K562 (cell line): Measurements from ENCODE around the gene LMAN1L. TPM values are rescaled to one million over a fixed set of nuclear protein-coding genes. Genes with fewer than 3 reads are reported as not detected.

Experiments used
- ASH1L ChIP-seq: fragments of 450-650 bp; IDR thresholded peaks from 2 replicates; pipeline ENCODE4 v1.6.1; 2018; ENCODE audit warnings: borderline replicate concordance, mild to moderate bottlenecking, low read depth; ENCODE audit not compliant: partially characterized antibody
- ATF7 ChIP-seq: fragments of 450-650 bp; IDR thresholded peaks from 2 replicates; pipeline ENCODE4 v1.7.1; 2014; ENCODE audit warnings: mild to moderate bottlenecking, moderate library complexity
- C11orf30 ChIP-seq: fragments of 450-650 bp; IDR thresholded peaks from 2 replicates; pipeline ENCODE4 v1.6.1; 2016; ENCODE audit warnings: low read depth, mild to moderate bottlenecking
- ELF2 ChIP-seq: fragments of 250-450 bp; sonication (Bioruptor Pico); IDR thresholded peaks from 2 replicates; pipeline ENCODE4 v1.5.0; 2021; ENCODE audit warnings: mild to moderate bottlenecking
- FOS ChIP-seq: IDR thresholded peaks from 3 replicates; pipeline ENCODE4 v1.6.1; 2011; ENCODE audit not compliant: insufficient read length; ENCODE audit errors: extremely low read depth
- FOXK2 ChIP-seq, 2 experiments: fragments of 450-650 bp; IDR thresholded peaks in 1 of 2; conservative IDR thresholded peaks in 1 of 2; 2 replicates each; pipeline ENCODE4 v1.6.1; 2016; ENCODE audit warnings: low read depth in 2 of 2, mild to moderate bottlenecking in 1 of 2
- KLF6 ChIP-seq: fragments of 250-450 bp; sonication (Bioruptor Pico); IDR thresholded peaks from 2 replicates; pipeline ENCODE4 v1.4.0; 2020; ENCODE audit warnings: mild to moderate bottlenecking, moderate library complexity, borderline replicate concordance
- MBD1 ChIP-seq: fragments of 250-450 bp; sonication (Bioruptor Pico); IDR thresholded peaks from 2 replicates; pipeline ENCODE4 v1.8.0; 2022; ENCODE audit warnings: inconsistent platforms
- MTA1 ChIP-seq: fragments of 450-650 bp; IDR thresholded peaks from 2 replicates; pipeline ENCODE4 v1.6.1; 2017; ENCODE audit warnings: borderline replicate concordance
- MTF1 ChIP-seq: fragments of 250-450 bp; sonication (Bioruptor Pico); IDR thresholded peaks from 2 replicates; pipeline ENCODE4 v1.9.0; 2021; ENCODE audit warnings: moderate library complexity, mild to moderate bottlenecking, inconsistent platforms, borderline replicate concordance
- NKRF ChIP-seq: fragments of 450-650 bp; IDR thresholded peaks from 2 replicates; pipeline ENCODE4 v1.6.1; 2016; ENCODE audit warnings: borderline replicate concordance
- PBX2 ChIP-seq, 2 experiments: IDR thresholded peaks in 1 of 2; conservative IDR thresholded peaks in 1 of 2; 2 replicates each; pipeline ENCODE4 v1.6.1; 2016; ENCODE audit warnings: low read depth in 2 of 2, mild to moderate bottlenecking in 1 of 2, missing compliant biosample characterization in 1 of 2, missing genetic modification characterization in 1 of 2, moderate library complexity in 1 of 2
- PRDM10 ChIP-seq: fragments of 450-650 bp; IDR thresholded peaks from 2 replicates; pipeline ENCODE4 v1.6.1; 2018; ENCODE audit not compliant: partially characterized antibody
- PTTG1 ChIP-seq: fragments of 450-650 bp; IDR thresholded peaks from 2 replicates; pipeline ENCODE4 v1.6.1; 2016; ENCODE audit warnings: low read depth, mild to moderate bottlenecking, missing genetic modification characterization, missing compliant biosample characterization
- RNF2 ChIP-seq: sonication (generic); IDR thresholded peaks from 2 replicates; pipeline ENCODE4 v1.6.1; 2016
- SMARCC2 ChIP-seq: fragments of 450-650 bp; IDR thresholded peaks from 2 replicates; pipeline ENCODE4 v1.6.1; 2017; ENCODE audit warnings: antibody characterized with exemption, moderate library complexity, mild to moderate bottlenecking, low read depth
- polyA plus RNA-seq, 8 experiments: library from polyadenylated mRNA; depleted of rRNA in 4 of 8; stranded (reverse) in 5 of 8; unstranded in 3 of 8; fragments of >200 nt; fragmentation: Nextera tagmentation in 2 of 8; fragmentation: Illumina TruSeq in 1 of 8; extraction: Ambion mirVana in 2 of 8; extraction: Trizol in 1 of 8; gene quantifications; 2 replicates each; pipeline versions ENCODE4 v1.2.1 to v1.2.3, GENCODE V29; 2011 to 2014; ENCODE audit warnings: inconsistent platforms in 1 of 8, missing spikeins in 1 of 8
- total RNA-seq, 7 experiments: library from RNA; depleted of rRNA in 6 of 7; stranded (reverse); fragments of >200 nt in 6 of 7; fragmentation: Illumina TruSeq in 2 of 7; extraction: Trizol in 2 of 7; gene quantifications; 2 replicates each; pipeline versions ENCODE4 v1.2.1 to v1.2.3, GENCODE V29; 2011 to 2021; ENCODE audit warnings: low replicate concordance in 1 of 7

Gene LMAN1L
- total and polyA plus RNA-seq, 9 of the 15 experiments (the other 6 are each of a cell fraction or from before 2014, with no cell fraction given) = not detected

- TF ChIP-seq PBX2 (CRISPR knock-in tag; IDR thresholded peaks at IDR 0.05; ENCODE audit: low read depth) = peak; percentile 90
- peak; percentile 98 for TF ChIP-seq PBX2 (tag; conservative IDR thresholded peaks at IDR 0.05; ENCODE audit: low read depth)
- peak; percentile 81 for TF ChIP-seq ASH1L
- no peak for TF ChIP-seq MBD1 (CRISPR knock-in tag)
- no peak for TF ChIP-seq MTF1
- TF ChIP-seq FOS = peak; percentile 85
- no peak for TF ChIP-seq MTA1
- TF ChIP-seq ATF7 = peak; percentile 92
- TF ChIP-seq C11orf30 = peak; percentile 67; the same call in 1 of the 2 replicates
- no peak for TF ChIP-seq SMARCC2
- 0 out of 4 replicates have a peak, but pooled peaks of 1 of the 2 experiments have one; percentile 20 for TF ChIP-seq FOXK2 (conservative IDR thresholded peaks at IDR 0.05 in 1 of 2, IDR thresholded peaks at IDR 0.05 in 1 of 2; ENCODE audit: low read depth in 2 of 2)
- TF ChIP-seq ELF2 (CRISPR knock-in tag) = peak; percentile 95
- peak; percentile 92 for TF ChIP-seq NKRF
- TF ChIP-seq PRDM10 = peak; percentile 10
- no peak for TF ChIP-seq RNF2
- TF ChIP-seq PTTG1 (tag) = no peak
- peak; percentile 60; the same call in 1 of the 2 replicates for TF ChIP-seq KLF6 (CRISPR knock-in tag)
These were observed 60.6 kb downstream of the LMAN1L start, which contains the start of gene SCAMP2 (continued) for GRCh38 chr15:74873036-74873755.
